DMS 273 (cell line): ENCODE measurements around the gene PSMA3.

Experiments
- DNase-seq: peaks from one replicate; lab custom pipeline; 2025; ENCODE audit not compliant: unreplicated experiment; lab: John Stamatoyannopoulos, UW

PSMA3 gene

DNA sequence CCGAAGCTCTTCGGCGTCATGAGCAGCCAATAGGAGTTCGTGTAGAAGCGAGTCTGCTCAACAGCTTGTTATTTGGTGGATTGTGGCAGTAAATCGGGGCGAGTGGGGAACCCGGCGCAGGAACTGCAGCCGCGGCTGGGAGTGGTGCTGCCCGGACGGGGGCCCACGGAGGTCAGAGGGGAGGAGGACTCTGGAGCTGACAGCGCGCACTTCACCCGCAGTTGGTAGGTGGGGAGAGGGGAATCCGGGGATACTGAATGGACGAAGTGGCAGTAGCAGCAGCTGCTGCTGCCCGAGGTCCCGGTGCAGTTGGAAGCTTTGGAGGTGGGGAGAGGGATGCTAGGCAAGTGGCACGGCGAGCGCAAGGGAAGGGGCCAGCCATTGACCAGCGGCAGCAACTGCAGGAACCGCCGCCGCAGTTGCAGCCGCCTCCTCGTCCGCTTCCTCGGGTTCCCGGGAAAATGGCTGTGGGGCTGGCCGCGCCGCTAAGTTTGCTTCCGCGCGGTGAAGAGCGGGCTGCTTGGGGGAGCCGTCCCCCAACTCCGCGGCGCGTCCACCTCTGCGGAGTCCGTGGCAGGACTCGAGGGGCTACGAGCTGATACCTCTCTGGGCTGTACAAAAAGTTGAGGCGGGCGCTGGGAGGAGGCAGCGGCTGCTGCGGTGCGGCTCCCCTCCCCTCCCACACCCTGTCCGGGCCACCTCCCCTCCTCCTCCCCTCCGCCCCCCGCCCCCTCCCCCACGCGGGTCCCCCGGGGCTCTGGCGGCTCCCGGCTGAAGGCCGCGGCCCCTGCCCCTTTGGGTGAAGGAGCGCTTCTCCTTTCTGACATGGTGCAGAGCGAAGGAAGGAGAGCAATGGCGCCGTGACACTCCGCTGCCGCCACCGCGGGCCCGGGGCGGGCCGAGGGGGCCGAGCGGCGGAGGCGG, 54.1 kb downstream of the PSMA3 start, which contains the start of gene ARID4A:
Gene ARID4A, plus strand, starts transcription at position 79 of the 924 bp plus-strand sequence. CDS start 1,300 bp downstream, outside the sequence.
- peak; percentile 78 for DNase-seq

DNA sequence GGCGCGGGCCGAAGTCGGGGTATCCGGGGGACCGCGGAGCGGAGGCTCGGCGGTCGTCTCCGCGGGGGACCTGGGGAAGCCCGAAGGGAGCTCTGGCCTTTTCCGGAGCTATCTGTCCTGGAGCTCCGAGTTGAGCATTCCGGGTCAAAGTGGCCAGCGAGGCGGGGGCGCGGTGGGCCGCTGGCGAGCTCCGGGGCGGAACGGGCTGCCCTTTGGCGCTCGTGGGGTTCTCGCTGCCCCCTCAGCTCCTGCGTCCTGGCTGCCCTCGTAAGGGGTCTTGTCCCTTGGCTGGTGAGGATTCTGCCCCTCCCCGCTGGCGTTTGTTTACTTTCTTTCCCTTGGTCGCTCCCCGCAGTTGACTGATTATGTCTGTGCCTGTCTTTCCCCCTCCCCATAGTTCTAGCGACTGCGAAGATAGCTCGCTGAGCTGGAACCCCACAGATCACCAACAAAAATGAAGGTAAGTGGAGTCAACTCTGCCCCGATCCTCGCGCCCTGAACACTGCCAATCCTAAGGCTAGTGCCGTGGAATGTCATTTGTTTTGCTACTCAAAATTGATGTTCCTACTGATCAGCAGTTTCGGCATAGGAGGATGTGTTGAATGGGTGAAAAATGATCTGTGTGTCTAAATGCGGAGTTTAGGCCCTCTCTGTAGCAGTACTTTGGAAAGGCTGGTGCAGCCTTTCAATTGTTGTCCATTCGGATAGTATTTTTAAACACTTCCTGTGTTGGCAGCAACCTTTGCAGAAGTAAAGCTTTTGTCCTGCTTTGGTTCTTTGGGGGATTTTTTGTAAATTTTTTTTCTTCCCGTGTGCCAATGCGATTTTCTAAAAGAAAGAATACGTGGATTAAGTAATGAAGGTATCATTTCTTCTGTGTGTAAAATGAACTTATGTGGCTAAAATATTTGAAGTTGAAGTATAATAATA, 55.0 kb downstream of the PSMA3 start:
- DNase-seq: peak; percentile 50

DNA sequence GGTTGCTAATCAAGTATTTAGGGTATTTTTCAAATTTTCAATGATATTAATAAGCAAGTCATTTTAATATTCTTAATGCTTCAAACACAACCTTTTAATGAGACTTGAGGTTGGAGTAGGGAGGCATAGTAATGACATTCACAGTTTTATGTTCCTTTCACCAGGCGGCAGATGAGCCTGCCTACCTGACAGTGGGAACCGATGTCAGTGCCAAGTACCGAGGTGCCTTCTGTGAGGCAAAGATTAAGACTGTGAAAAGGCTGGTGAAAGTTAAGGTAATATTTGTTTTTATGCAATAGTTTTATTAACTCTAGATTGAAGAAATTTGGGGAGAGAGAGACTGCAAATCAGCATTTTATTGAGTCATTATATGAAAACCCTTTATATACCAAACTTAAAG, 56.8 kb downstream of the PSMA3 start:
- DNase-seq: no peak

DNA sequence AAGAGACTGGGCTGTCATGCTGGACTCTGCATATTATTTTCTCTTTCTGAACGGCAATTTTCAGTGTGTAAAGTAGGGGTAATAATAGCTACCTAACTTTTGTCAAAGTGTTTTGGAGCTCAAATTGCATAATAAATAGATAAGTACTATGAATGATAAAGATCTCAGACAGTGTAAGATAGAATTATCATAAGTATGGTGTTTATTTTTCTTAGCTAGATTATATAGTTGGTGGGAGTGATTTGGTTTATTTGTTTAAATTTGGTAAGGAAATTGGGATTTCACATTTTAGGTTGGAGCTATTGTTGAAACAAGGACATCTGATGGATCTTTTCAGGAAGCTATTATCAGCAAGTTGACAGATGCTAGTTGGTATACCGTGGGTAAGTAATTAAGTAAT, 61.1 kb downstream of the PSMA3 start:
- no peak for DNase-seq

DNA sequence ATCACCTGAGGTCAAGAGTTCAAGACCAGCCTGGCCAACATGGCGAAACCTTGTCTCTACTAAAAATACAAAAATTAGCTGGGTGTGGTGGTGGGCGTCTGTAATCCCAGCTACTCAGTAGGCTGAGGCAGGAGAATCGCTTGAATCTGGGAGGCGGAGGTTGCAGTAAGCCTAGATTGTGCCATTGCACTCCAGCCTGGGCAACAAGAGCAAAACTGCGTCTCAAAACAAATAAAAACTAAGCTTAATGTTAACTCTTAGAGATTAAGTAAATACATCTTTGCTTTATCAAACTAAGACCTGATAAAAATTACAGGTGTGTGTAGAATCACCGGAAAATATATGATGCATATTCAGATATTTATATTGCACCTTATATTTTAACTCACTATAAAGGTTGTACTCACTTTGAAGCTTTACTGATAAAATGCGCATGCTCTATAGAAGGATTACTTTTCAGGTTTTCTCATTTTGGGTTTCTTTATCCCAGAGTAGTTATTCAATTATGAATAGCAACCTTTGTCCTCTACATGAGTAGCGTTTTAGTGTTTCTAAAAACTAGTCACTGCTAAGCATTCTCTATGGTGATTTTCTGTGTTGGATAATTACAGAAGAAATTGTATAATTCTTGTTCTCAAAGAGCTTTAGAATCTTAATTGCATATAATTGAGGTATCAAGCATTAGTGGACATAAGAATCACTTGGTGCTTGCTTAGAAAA, 63.1 kb downstream of the PSMA3 start:
- no peak for DNase-seq

DNA sequence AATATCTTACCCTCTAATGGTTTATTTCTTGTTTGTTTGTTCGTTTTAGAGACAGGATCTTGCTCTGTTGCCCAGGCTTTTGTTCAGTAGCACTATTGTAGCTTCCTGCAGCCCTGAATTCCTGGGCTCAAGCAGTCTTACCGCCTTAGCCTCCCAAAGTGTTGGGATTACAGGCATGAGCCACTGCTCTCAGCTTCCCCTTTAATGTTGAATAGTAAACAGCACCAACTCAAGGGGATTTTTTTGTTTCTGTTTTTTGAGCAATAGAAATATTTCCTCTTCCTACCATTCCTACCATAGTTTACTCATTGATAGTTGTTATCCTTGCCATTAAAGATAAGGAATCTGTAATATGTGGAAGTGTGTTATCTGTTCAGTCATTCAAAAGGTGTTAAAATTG, 64.4 kb downstream of the PSMA3 start:
- DNase-seq: no peak

DNA sequence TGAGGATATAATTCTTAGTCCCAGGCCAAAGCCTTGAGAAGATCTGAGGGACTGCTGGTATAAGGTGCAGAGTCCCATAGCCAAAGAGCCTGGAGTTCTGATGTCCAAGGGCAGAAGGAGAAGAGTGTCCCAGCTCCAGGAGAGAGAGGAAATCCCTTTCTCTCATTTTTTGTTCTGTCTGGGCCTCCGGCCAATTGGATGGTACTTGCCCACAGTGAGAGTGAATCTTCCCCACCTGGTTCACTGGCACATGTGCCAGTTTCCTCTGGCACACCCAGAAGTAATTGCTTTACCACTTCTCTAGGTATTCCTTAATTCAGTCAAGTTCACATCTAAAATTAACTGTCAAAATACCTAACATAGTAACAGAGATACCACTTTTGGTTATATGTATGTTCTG, 69.1 kb downstream of the PSMA3 start:
- peak; percentile 2 for DNase-seq

DNA sequence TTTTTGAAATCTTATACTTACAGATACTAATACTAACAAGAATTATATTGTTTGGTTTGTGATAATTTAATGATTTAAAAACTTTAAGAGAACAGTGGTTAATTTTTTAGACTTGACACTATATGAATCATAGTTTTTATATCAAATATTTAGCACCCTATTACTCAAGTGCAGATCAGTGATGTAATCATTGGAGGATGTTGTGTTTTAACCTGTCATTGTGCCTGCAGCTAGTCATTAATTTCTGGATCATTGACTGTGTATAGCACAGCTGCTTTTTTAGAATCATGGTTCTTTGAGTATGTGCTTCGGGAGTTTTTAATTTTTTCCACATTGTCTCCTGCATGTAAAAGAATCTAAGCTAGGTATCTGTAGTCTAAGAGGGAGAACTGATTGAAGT, 71.0 kb downstream of the PSMA3 start:
- no peak for DNase-seq
